ENCODE results near the gene CD59. TPM values are rescaled to one million over a fixed set of nuclear protein-coding genes. Genes with fewer than 3 reads are reported as not detected.

The CD59 gene
- polyA plus RNA-seq, 1 experiment: 1,182 TPM

DNA sequence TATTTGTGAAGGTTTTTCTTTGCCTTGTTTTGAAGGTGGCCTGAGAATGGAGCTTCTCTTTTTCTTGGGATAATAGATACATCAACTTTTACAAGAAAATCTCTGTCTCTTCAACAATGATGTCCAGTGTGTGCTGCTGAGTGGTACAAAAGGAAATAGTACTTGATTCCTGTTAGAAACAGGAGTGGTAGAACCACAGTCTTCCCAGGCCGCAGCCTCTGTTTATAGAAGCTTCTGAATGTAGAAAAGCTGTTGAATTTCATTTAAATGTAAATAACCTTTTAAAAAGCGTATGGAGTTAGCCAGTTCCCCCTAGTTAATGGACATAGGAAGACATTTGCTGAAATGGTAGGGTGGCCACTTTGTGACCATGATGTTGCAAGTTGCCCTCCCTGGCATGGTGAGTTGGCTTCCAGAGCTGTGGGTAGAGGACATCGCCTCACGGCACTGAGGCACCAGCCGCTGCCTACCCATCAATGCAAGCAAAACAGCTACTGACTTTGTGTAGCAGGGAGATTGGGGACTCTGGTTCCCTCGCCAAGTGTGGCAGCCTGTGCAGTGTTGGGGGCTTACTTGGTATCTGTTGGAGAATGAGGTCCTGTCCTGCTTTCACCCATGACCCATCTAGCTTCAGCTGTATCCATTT lies 67.1 kb downstream of the CD59 start:
- H3K9me3 ChIP-seq (ENCODE audit: control insufficient read depth, insufficient read depth, low read length): no peaks in the 10 kb centered on the region; the same call in 1 of the 2 replicates
- no peak overlapping the region for H3K4me3 ChIP-seq (ENCODE audit: low read depth, low read length)
- no peak overlapping the region for H3K27ac ChIP-seq (ENCODE audit: low read depth, low read length)
- POLR2A ChIA-PET: no interaction called here
- CTCF ChIA-PET: no interaction called here
- TF ChIP-seq, protein P1, sequence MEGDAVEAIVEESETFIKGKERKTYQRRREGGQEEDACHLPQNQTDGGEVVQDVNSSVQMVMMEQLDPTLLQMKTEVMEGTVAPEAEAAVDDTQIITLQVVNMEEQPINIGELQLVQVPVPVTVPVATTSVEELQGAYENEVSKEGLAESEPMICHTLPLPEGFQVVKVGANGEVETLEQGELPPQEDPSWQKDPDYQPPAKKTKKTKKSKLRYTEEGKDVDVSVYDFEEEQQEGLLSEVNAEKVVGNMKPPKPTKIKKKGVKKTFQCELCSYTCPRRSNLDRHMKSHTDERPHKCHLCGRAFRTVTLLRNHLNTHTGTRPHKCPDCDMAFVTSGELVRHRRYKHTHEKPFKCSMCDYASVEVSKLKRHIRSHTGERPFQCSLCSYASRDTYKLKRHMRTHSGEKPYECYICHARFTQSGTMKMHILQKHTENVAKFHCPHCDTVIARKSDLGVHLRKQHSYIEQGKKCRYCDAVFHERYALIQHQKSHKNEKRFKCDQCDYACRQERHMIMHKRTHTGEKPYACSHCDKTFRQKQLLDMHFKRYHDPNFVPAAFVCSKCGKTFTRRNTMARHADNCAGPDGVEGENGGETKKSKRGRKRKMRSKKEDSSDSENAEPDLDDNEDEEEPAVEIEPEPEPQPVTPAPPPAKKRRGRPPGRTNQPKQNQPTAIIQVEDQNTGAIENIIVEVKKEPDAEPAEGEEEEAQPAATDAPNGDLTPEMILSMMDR (IDR thresholded peaks at IDR 0.05; ENCODE audit: low read depth, low read length): no peak
- H3K27me3 ChIP-seq (ENCODE audit: control insufficient read depth, insufficient read depth, low read length): no peaks in the 10 kb centered on the region
- DNase-seq (ENCODE audit: low read depth, low spot score): no peak

DNA sequence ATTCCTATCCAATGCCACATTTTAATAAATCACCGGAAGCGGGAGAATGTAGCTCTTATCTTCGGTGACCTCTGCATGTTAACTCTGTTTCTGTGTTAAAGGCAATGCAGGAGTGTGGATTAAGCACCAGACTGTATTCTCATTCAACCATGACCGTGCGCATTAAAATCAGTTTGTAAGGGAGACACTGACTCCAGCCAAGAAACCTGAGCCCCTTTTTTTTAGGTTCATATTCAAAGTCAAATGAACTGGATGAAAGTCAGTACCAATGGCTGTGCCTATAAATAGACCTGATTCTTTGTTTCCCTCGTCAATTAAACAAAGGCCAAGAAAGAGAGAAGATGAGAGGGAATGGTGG lies 67.8 kb downstream of the CD59 start:
- POLR2A ChIA-PET: no interaction called here
- Histone ChIP-seq H3K4me3 (ENCODE audit: low read depth, low read length) (no peak overlapping the region), H3K27me3 (ENCODE audit: control insufficient read depth, insufficient read depth, low read length) (no peaks in the 10 kb centered on the region), H3K9me3 (ENCODE audit: control insufficient read depth, insufficient read depth, low read length) (no peaks in the 10 kb centered on the region; the same call in 1 of the 2 replicates), H3K27ac (ENCODE audit: low read depth, low read length) (no peak overlapping the region)
- no peak for DNase-seq (ENCODE audit: low read depth, low spot score)
- CTCF ChIA-PET: no interaction called here
- TF ChIP-seq, protein P1 (IDR thresholded peaks at IDR 0.05; ENCODE audit: low read depth, low read length): no peak

DNA sequence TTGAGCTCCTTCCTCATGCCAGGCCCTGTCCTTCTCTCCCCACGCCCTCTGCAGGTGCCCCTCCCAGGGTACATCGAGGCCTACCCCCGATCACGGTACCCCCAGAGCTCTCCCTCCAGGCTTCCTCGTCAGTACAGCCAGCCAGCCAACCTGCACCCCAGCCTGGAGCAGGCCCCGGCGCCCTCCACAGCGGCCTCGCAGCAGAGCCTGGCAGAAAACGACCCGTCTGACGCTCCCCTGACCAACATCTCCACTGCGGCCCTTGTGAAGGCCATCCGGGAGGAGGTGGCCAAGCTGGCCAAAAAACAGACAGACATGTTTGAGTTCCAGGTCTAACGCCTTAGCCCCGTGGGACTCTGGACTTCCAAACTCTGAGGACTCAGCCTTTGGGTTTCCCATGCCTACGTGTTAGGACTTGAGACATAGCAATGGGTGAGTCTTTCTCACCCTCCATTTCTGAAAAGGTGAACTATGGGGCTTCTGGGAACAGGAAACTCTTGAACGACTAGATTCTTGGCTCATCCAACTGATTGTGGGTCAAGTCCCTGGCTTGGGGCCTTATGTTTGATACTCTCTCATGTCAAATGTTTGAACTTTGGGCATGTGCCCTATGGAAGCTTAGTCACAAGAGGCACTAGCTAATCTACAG lies 68.3 kb downstream of the CD59 start:
- ChIA-PET POLR2A (no interaction called here), CTCF (no interaction called here)
- DNase-seq (ENCODE audit: low read depth, low spot score): no peak
- Histone ChIP-seq H3K4me3 (ENCODE audit: low read depth, low read length) (no peak overlapping the region), H3K9me3 (ENCODE audit: control insufficient read depth, insufficient read depth, low read length) (no peaks in the 10 kb centered on the region; the same call in 1 of the 2 replicates), H3K27me3 (ENCODE audit: control insufficient read depth, insufficient read depth, low read length) (no peaks in the 10 kb centered on the region), H3K27ac (ENCODE audit: low read depth, low read length) (no peak overlapping the region)
- TF ChIP-seq, protein P1 (IDR thresholded peaks at IDR 0.05; ENCODE audit: low read depth, low read length): no peak

DNA sequence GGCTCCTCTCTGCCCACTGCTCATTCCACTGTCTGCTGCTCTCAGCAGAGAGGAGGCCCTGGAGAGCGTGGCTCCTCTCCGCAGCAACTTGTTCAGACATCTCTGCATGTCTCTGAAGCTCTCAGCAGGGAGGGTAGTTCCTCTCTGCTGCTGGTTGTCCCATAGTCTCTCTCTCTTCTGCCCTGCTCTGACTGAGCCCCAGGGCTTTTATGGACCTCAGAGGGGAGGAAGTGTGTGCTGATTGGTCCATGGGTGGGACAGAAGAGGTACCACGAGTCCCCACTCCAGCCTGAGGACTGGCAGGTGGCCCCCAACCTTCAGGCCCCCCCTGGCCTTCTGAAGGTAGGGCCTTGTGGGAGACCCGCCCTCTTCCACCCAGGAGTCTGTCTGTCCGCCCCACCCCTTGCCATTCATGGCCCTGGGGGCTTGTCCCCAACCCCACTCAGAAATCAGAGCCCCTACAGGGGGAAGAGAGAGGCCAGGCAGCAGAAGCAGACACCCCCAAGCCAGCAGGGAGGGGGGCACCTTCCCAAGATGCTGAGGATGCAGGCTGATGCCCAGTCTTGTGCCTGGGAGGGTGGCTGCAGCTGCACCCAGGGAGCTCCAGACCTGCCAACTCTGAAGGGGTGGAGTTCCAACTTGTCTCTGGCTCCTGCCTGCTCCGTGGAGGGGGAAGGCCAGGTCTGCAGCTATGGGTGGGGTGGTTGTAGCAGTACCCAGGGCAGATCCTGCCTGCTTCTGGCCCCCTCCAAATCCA lies 70.7 kb downstream of the CD59 start:
- DNase-seq (ENCODE audit: low read depth, low spot score): no peak
- Histone ChIP-seq H3K9me3 (ENCODE audit: control insufficient read depth, insufficient read depth, low read length) (no peaks in the 10 kb centered on the region; the same call in 1 of the 2 replicates), H3K27ac (ENCODE audit: low read depth, low read length) (no peak overlapping the region), H3K27me3 (ENCODE audit: control insufficient read depth, insufficient read depth, low read length) (no peaks in the 10 kb centered on the region), H3K4me3 (ENCODE audit: low read depth, low read length) (no peak overlapping the region)
- ChIA-PET POLR2A (no interaction called here), CTCF (no interaction called here)
- TF ChIP-seq, protein P1 (IDR thresholded peaks at IDR 0.05; ENCODE audit: low read depth, low read length): no peak

DNA sequence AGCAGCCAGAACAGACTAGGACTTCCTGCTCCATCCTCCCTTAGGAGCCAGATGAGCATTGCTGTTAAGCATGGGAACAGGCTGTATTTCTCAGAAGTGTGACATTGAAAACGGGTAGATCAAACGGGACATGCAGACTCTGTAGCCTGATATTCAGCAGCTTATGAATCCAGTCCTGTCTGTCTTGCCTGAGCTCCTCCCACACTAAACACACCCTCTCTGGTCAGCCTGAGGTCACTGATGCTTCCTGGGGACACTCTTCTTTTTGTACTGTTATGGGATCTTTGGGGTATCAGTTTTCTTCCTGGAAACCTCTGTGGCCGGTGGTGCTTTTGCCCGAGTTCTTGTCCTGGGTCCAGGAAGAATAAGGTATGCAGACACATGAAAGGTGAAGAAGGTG lies 71.4 kb downstream of the CD59 start:
- H3K4me3 ChIP-seq (ENCODE audit: low read depth, low read length): no peak overlapping the region
- ChIA-PET POLR2A (no interaction called here), CTCF (no interaction called here)
- H3K27ac ChIP-seq (ENCODE audit: low read depth, low read length): no peak overlapping the region
- H3K9me3 ChIP-seq (ENCODE audit: control insufficient read depth, insufficient read depth, low read length): no peaks in the 10 kb centered on the region; the same call in 1 of the 2 replicates
- TF ChIP-seq, protein P1 (IDR thresholded peaks at IDR 0.05; ENCODE audit: low read depth, low read length): no peak
- no peaks in the 10 kb centered on the region for H3K27me3 ChIP-seq (ENCODE audit: control insufficient read depth, insufficient read depth, low read length)
- DNase-seq (ENCODE audit: low read depth, low spot score): no peak

All from AG04450 (cell line).